Astrocyte (in vitro differentiated cells and primary cell): Measurements from ENCODE around the gene DNAJC6. TPM values are rescaled to one million over a fixed set of nuclear protein-coding genes. Genes with fewer than 3 reads are reported as not detected.
"Not testable (repeated sequence)": the region's sequence is repeated elsewhere in the genome, so short reads cannot be mapped to it uniquely, and the experiment has no call there.

Experiments
- DNase-seq: peaks from one replicate; pipeline ENCODE4 v3.0.0-alpha.2; 2010; ENCODE audit warnings: low read depth
- FAIRE-seq: peaks from 2 replicates; lab custom pipeline; 2011; peaks lifted over from hg19 to GRCh38; lab: Jason Lieb, UNC
- H2AFZ ChIP-seq: 2 replicates; pipeline ENCODE4 v1.6.0; 2012; ENCODE audit warnings: low read depth, low read length, inconsistent platforms
- H3K27ac ChIP-seq: 2 replicates; pipeline ENCODE4 v1.5.1; 2011; ENCODE audit warnings: low read depth, low read length, inconsistent platforms
- H3K27me3 ChIP-seq: 2 replicates; pipeline ENCODE4 v1.6.0; 2011; ENCODE audit warnings: low read length, inconsistent platforms; ENCODE audit not compliant: insufficient read depth
- H3K36me3 ChIP-seq: 2 replicates; pipeline ENCODE4 v1.5.1; 2011; ENCODE audit warnings: low read length, inconsistent platforms; ENCODE audit not compliant: insufficient read depth
- H3K4me1 ChIP-seq: 2 replicates; pipeline ENCODE4 v1.5.1; 2011; ENCODE audit warnings: low read length, inconsistent platforms; ENCODE audit not compliant: insufficient read depth
- H3K4me2 ChIP-seq: 2 replicates; pipeline ENCODE4 v1.6.0; 2012; ENCODE audit warnings: low read length, inconsistent platforms
- H3K4me3 ChIP-seq: 2 replicates; pipeline ENCODE4 v1.5.1; 2011; ENCODE audit warnings: low read depth, mild to moderate bottlenecking, low read length, inconsistent platforms; ENCODE audit not compliant: insufficient read depth
- H3K79me2 ChIP-seq: 2 replicates; pipeline ENCODE4 v1.6.0; 2012; ENCODE audit warnings: mild to moderate bottlenecking, low read length, inconsistent platforms; ENCODE audit not compliant: insufficient read depth
- H3K9ac ChIP-seq: 2 replicates; pipeline ENCODE4 v1.6.0; 2012; ENCODE audit warnings: mild to moderate bottlenecking, low read length, inconsistent platforms
- H3K9me3 ChIP-seq: 2 replicates; pipeline ENCODE4 v1.5.1; 2012; ENCODE audit warnings: low read depth, mild to moderate bottlenecking, low read length, inconsistent platforms; ENCODE audit not compliant: insufficient read depth
- H4K20me1 ChIP-seq: 2 replicates; pipeline ENCODE4 v1.6.0; 2012; ENCODE audit warnings: low read length, inconsistent platforms; ENCODE audit not compliant: insufficient read depth
- H3K27ac Mint-ChIP-seq: one replicate; pipeline ENCODE4 v1.8.0; 2021; ENCODE audit warnings: mild to moderate bottlenecking, mixed read lengths; ENCODE audit not compliant: unreplicated experiment
- H3K27me3 Mint-ChIP-seq: one replicate; pipeline ENCODE4 v1.8.0; 2021; ENCODE audit warnings: low read depth, mixed read lengths; ENCODE audit not compliant: unreplicated experiment
- H3K36me3 Mint-ChIP-seq: one replicate; pipeline ENCODE4 v1.8.0; 2021; ENCODE audit warnings: low read depth, mixed read lengths; ENCODE audit not compliant: unreplicated experiment
- H3K4me1 Mint-ChIP-seq: one replicate; pipeline ENCODE4 v1.8.0; 2021; ENCODE audit warnings: low read depth, mixed read lengths; ENCODE audit not compliant: unreplicated experiment
- H3K4me3 Mint-ChIP-seq: one replicate; pipeline ENCODE4 v1.8.0; 2021; ENCODE audit warnings: mild to moderate bottlenecking, moderate library complexity, mixed read lengths; ENCODE audit not compliant: unreplicated experiment
- H3K9me3 Mint-ChIP-seq: one replicate; pipeline ENCODE4 v1.8.0; 2021; ENCODE audit warnings: mild to moderate bottlenecking, mixed read lengths; ENCODE audit not compliant: unreplicated experiment
- CTCF ChIP-seq: IDR thresholded peaks from 2 replicates; pipeline ENCODE4 v1.5.1; 2011; ENCODE audit warnings: low read depth, mild to moderate bottlenecking, inconsistent platforms, low read length, moderate library complexity; ENCODE audit not compliant: insufficient read depth
- EZH2 ChIP-seq: IDR thresholded peaks from 2 replicates; pipeline ENCODE4 v1.6.1; 2012; ENCODE audit warnings: mild to moderate bottlenecking, low read length, inconsistent platforms; ENCODE audit not compliant: insufficient read depth
- total RNA-seq: library from RNA; stranded (reverse); gene quantifications from 2 replicates; pipeline ENCODE4 v1.2.1, GENCODE V29; 2021

The DNAJC6 gene
- total RNA-seq, 1 donor from 2014 or later, result 8.9 TPM

- H3K4me3 ChIP-seq, result no peak overlapping the region
- no peak overlapping the region for H3K4me3 Mint-ChIP-seq
- H3K36me3 ChIP-seq, result no peaks in the 10 kb centered on the region
- H3K4me1 Mint-ChIP-seq, result peaks cover 2% of the 10 kb centered on the region
- H3K79me2 ChIP-seq, result no peaks in the 10 kb centered on the region
- no peak overlapping the region for H3K27ac ChIP-seq
- TF ChIP-seq EZH2, result no peak
- TF ChIP-seq CTCF, result no peak
- FAIRE-seq (no peak), DNase-seq (no peak)
- peaks cover 2% of the 10 kb centered on the region for H3K36me3 Mint-ChIP-seq
- H3K9me3 ChIP-seq, result no peaks in the 10 kb centered on the region
- no peak overlapping the region for H3K9ac ChIP-seq
- no peak overlapping the region for H3K4me2 ChIP-seq
- no peaks in the 10 kb centered on the region for H4K20me1 ChIP-seq
- no peak overlapping the region for H2AFZ ChIP-seq
- H3K27me3 ChIP-seq, result no peaks in the 10 kb centered on the region
- no peaks in the 10 kb centered on the region for H3K27me3 Mint-ChIP-seq
- H3K9me3 Mint-ChIP-seq, result no peaks in the 10 kb centered on the region
- H3K4me1 ChIP-seq, result no peaks in the 10 kb centered on the region
- no peak overlapping the region for H3K27ac Mint-ChIP-seq
These were observed 68.3 kb downstream of the DNAJC6 start for GRCh38 chr1:65377496-65378246.

GRCh38 chr1:65378247-65378946, 69.1 kb downstream of the DNAJC6 start:
- no peak for TF ChIP-seq EZH2
- no peak overlapping the region for H3K9ac ChIP-seq
- Mint-ChIP-seq H3K4me3 (no peak overlapping the region), H3K36me3 (peaks cover 2% of the 10 kb centered on the region), H3K27me3 (no peaks in the 10 kb centered on the region), H3K4me1 (peaks cover 2% of the 10 kb centered on the region), H3K9me3 (no peaks in the 10 kb centered on the region), H3K27ac (no peak overlapping the region)
- DNase-seq (no peak), FAIRE-seq (no peak)
- no peaks in the 10 kb centered on the region for H3K9me3 ChIP-seq
- no peak overlapping the region for H2AFZ ChIP-seq
- H3K27ac ChIP-seq, result no peak overlapping the region
- H3K79me2 ChIP-seq, result no peaks in the 10 kb centered on the region
- H3K4me2 ChIP-seq, result no peak overlapping the region
- no peaks in the 10 kb centered on the region for H3K27me3 ChIP-seq
- H4K20me1 ChIP-seq, result no peaks in the 10 kb centered on the region
- H3K36me3 ChIP-seq, result no peaks in the 10 kb centered on the region
- no peaks in the 10 kb centered on the region for H3K4me1 ChIP-seq
- H3K4me3 ChIP-seq, result no peak overlapping the region

GRCh38 chr1:65384426-65384825, 75.1 kb downstream of the DNAJC6 start:
- not testable (repeated sequence) for H3K4me3 Mint-ChIP-seq, H3K9me3 ChIP-seq, H3K4me2 ChIP-seq, H3K4me1 Mint-ChIP-seq, FAIRE-seq, H3K9me3 Mint-ChIP-seq, H2AFZ ChIP-seq, H3K4me1 ChIP-seq, H3K27me3 Mint-ChIP-seq, H3K79me2 ChIP-seq, H3K9ac ChIP-seq, DNase-seq, H4K20me1 ChIP-seq, H3K36me3 ChIP-seq, H3K27me3 ChIP-seq, H3K27ac Mint-ChIP-seq, H3K4me3 ChIP-seq, H3K27ac ChIP-seq
- H3K36me3 Mint-ChIP-seq, result peaks cover 11% of the 10 kb centered on the region
